ENCODE results near the gene CYP3A7. TPM values are rescaled to one million over a fixed set of nuclear protein-coding genes. Genes with fewer than 3 reads are reported as not detected.

The CYP3A7 gene
- total and polyA plus RNA-seq, 2 of the 4 experiments (the other 2 are of a cell fraction), result not detected

Small RNA genes lying within 50 kb of the gene (microRNA-seq; reads per million reads assigned to microRNA genes)
- gene CYP3A51P (ENCODE audit: insufficient read depth, insufficient read length) (not detected), gene CYP3A7-CYP3A51P (ENCODE audit: insufficient read depth, insufficient read length) (not detected)

Small RNA genes lying within 50 kb of the gene (small RNA-seq; reads per million reads assigned to genes)
- 0 reads per million in 5 experiments for gene CYP3A51P
- gene CYP3A7-CYP3A51P, result 0 reads per million in 5 experiments

Other genes with a start within 250 kb of the CYP3A7 start
- gene ZNF394, start 234.9 kb downstream of the CYP3A7 start, total RNA-seq (2012; rRNA removed), result 22.8 and 24.7 TPM in 2 replicates
- gene ZNF394, start 234.9 kb downstream of the CYP3A7 start, polyA plus RNA-seq (2012; rRNA removed), result 10.7 and 10.9 TPM in 2 replicates
- 15.8 and 16.3 TPM in 2 replicates for gene ZKSCAN5, start 230.5 kb downstream of the CYP3A7 start, total RNA-seq (2012; rRNA removed)
- gene ZKSCAN5, start 230.5 kb downstream of the CYP3A7 start, polyA plus RNA-seq (2012; rRNA removed), result 5.4 and 5.5 TPM in 2 replicates
- 5.9 and 10.3 TPM in 2 replicates for gene FAM200A, start 183.1 kb downstream of the CYP3A7 start, total RNA-seq (2012; rRNA removed)
- 4.5 and 6.0 TPM in 2 replicates for gene FAM200A, start 183.1 kb downstream of the CYP3A7 start, polyA plus RNA-seq (2012; rRNA removed)
- 49.6 and 56.4 TPM in 2 replicates for gene ZNF655, start 176.6 kb downstream of the CYP3A7 start, total RNA-seq (2012; rRNA removed)
- 47.9 and 54.7 TPM in 2 replicates for gene ZNF655, start 176.6 kb downstream of the CYP3A7 start, polyA plus RNA-seq (2012; rRNA removed)
- gene TMEM225B, start 136.9 kb downstream of the CYP3A7 start, total RNA-seq (2012; rRNA removed), result 0.54 and 0.56 TPM in 2 replicates
- 0.27 and 0.32 TPM in 2 replicates for gene TMEM225B, start 136.9 kb downstream of the CYP3A7 start, polyA plus RNA-seq (2012; rRNA removed)
- 9.0 and 9.2 TPM in 2 replicates for gene ZSCAN25, start 118.2 kb downstream of the CYP3A7 start, total RNA-seq (2012; rRNA removed)
- 6.2 TPM in 2 replicates for gene ZSCAN25, start 118.2 kb downstream of the CYP3A7 start, polyA plus RNA-seq (2012; rRNA removed)
- not detected in 2 replicates for gene CYP3A5, start 55.2 kb downstream of the CYP3A7 start, total RNA-seq (2012; rRNA removed)
- gene CYP3A5, start 55.2 kb downstream of the CYP3A7 start, polyA plus RNA-seq (2012; rRNA removed), result not detected in 2 replicates
- not detected in 2 replicates for gene CYP3A4, start 49.0 kb upstream of the CYP3A7 start, total RNA-seq (2012; rRNA removed)
- gene CYP3A4, start 49.0 kb upstream of the CYP3A7 start, polyA plus RNA-seq (2012; rRNA removed), result not detected in 2 replicates
- gene CYP3A43, start 92.8 kb upstream of the CYP3A7 start, total RNA-seq (2012; rRNA removed), result not detected in 2 replicates
- gene CYP3A43, start 92.8 kb upstream of the CYP3A7 start, polyA plus RNA-seq (2012; rRNA removed), result not detected in 2 replicates
- 0.18 TPM in 1 of 2 replicates, not detected in the other for gene OR2AE1, start 141.8 kb upstream of the CYP3A7 start, total RNA-seq (2012; rRNA removed)
- gene OR2AE1, start 141.8 kb upstream of the CYP3A7 start, polyA plus RNA-seq (2012; rRNA removed), result 0.17 TPM in 1 of 2 replicates, not detected in the other
- gene TRIM4, start 184.3 kb upstream of the CYP3A7 start, total RNA-seq (2012; rRNA removed), result 10.6 and 15.3 TPM in 2 replicates
- 11.5 and 13.4 TPM in 2 replicates for gene TRIM4, start 184.3 kb upstream of the CYP3A7 start, polyA plus RNA-seq (2012; rRNA removed)
- not detected in 2 replicates for gene GJC3, start 194.4 kb upstream of the CYP3A7 start, total RNA-seq (2012; rRNA removed)
- not detected in 2 replicates for gene GJC3, start 194.4 kb upstream of the CYP3A7 start, polyA plus RNA-seq (2012; rRNA removed)
- not detected in 2 replicates for gene AZGP1, start 240.8 kb upstream of the CYP3A7 start, total RNA-seq (2012; rRNA removed)
- gene AZGP1, start 240.8 kb upstream of the CYP3A7 start, polyA plus RNA-seq (2012; rRNA removed), result not detected in 2 replicates

All from IMR-90 (cell line).